G401 (cell line): Measurements from ENCODE around the gene CLDN8. TPM values are rescaled to one million over a fixed set of nuclear protein-coding genes. Genes with fewer than 3 reads are reported as not detected.

ENCODE experiments used
- DNase-seq: peaks from one replicate; pipeline ENCODE4 v3.0.0-alpha.2; 2015; ENCODE audit warnings: low spot score
- in situ Hi-C: cut with HindIII; loops from 2 replicates; pipeline ENCODE4 v1.10.0; 2016; ENCODE audit warnings: low sequenced_read_pairs, mixed read lengths
- total RNA-seq: library from RNA; depleted of rRNA; stranded (reverse); fragments of >200 nt; shearing (Covaris generic); gene quantifications from 2 replicates; pipeline ENCODE4 v1.2.3, GENCODE V29; 2014; rRNA removed

CLDN8 gene
- not detected in 2 replicates for total RNA-seq

DNA sequence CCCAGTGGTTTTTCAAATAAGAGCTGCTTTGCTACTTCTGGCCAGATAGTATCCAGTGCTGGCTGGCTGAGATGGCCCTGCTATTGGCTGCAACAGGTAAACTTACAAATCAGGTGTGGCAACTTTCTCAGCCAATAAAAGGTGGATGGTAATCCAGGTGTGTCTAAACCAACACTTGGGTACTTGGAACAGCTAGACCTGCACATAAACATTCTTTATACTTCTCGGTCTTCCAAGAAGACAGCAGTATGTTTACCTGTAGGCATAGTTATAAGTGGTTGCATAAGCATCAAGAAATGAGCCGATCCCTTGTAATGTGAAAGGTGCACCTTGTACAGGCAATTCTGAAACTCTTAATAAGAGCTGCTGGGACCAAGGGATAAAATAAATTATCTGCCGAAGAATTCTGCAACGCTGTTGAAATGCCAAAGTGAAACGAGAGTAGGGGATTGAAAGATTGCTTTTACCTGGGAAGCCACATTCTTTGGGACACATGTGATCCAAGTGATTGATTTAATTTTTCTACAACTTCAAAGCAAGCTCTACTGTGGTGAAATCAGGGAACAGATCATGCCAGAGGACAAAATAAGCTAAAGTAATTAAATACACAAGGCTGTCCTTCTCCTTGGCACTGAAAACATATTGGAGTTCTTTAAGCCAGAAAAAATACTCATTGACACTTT lies at the start of gene CLDN8:
TSS of gene CLDN8 (minus strand) at position 57 of the 683 bp plus-strand sequence. CDS start 172 bp downstream, outside the sequence.
- DNase-seq: no peak
- in situ Hi-C loops: no loop called here

- DNase-seq: no peak
- in situ Hi-C loops: no loop called here
These were observed 41.9 kb upstream of the CLDN8 start for GRCh38 chr21:30257773-30258172.

- in situ Hi-C loops: no loop called here
- no peak for DNase-seq
These were observed 40.2 kb upstream of the CLDN8 start for GRCh38 chr21:30256100-30256499.

DNA sequence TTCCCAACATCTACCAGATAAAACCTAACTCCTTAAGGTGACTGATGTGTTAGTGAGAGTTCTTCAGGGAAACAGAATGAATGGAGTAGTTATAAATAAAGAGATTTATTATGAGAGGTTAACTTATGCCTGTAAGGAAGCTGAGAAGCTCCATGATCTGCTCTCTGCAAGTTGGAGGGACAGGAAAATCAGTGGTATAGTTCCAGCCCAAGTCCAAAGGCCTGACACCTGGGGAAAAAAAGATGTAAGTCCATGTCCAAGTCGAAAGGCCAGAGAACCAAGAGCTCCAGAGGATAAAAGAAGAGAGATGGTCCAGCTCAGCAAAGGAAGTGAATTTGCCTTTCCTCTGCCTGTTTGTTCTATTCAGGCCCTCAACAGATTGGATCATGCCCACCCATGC lies 39.8 kb upstream of the CLDN8 start:
- DNase-seq: no peak
- in situ Hi-C loops: no loop called here

- in situ Hi-C loops: no loop called here
- no peak for DNase-seq
These were observed 35.9 kb upstream of the CLDN8 start for GRCh38 chr21:30251781-30252180.

GRCh38 chr21:30249936-30250335 lies 34.0 kb upstream of the CLDN8 start:
- no peak for DNase-seq
- in situ Hi-C loops: no loop called here

- in situ Hi-C loops: no loop called here
- DNase-seq: no peak
These were observed 32.9 kb upstream of the CLDN8 start for GRCh38 chr21:30248844-30249243.

GRCh38 chr21:30245061-30245460 lies 29.2 kb upstream of the CLDN8 start:
- in situ Hi-C loops: no loop called here
- DNase-seq: no peak

DNA sequence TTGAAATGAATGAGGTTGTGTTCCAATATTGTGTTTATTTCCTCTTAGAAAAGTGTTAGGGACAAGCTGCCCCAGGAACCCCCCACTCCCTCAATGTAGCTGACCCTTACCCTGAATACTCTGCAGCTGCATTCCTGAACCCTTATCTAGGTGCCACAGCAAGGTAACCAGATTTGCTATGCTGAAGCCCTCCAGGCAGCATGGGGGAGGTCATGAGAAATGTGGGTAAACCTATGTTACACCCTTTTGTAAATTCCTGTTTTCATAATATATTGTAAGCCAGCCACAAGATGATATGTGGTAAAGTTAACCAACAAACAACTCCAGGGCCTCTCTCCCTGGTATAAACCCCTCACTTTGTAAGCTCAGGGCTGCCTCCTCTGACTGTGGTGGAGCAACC lies 27.8 kb upstream of the CLDN8 start:
- DNase-seq: no peak
- in situ Hi-C loops: no loop called here

DNA sequence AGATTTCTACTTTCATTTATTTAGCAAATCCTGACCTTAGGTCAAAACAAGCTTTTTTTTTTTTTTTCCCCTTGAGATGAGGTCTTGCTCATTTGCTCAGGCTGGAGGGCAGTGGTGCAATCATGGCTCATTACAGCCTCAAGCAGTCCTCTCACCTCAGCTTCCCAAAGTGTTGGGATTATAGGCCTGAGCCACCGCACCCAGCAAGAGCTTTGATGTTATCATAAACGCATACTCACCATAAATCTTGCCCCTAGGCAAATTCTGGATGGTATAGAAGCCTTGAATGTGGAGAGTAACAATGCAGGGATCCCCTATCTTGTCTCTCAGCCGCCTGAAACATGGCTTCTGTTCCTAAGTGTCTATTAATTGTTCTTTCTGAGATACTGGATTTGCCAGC lies 24.8 kb upstream of the CLDN8 start:
- no peak for DNase-seq
- in situ Hi-C loops: no loop called here

GRCh38 chr21:30238168-30238567 lies 22.3 kb upstream of the CLDN8 start:
- no peak for DNase-seq
- in situ Hi-C loops: no loop called here

DNA sequence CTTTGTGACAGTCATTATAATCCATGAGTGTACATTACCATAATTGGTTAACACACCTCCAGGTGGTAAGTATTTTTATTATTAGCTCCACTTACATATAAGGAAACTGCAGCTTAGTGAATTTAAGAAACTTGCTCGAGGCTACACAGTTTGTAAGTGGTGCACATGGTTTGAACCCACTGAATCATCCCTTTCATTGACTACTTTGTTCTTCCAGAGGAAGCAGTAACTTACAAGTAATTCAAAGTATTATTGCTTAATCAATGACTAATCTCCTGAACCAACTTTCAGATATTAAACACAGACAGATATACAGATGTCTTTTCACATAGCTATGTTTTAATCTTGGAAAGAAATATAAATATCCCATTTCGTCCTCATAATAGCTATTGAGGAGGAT lies 18.7 kb upstream of the CLDN8 start:
- in situ Hi-C loops: no loop called here
- no peak for DNase-seq

- in situ Hi-C loops: no loop called here
These were observed 18.2 kb upstream of the CLDN8 start for GRCh38 chr21:30234050-30234449.

DNA sequence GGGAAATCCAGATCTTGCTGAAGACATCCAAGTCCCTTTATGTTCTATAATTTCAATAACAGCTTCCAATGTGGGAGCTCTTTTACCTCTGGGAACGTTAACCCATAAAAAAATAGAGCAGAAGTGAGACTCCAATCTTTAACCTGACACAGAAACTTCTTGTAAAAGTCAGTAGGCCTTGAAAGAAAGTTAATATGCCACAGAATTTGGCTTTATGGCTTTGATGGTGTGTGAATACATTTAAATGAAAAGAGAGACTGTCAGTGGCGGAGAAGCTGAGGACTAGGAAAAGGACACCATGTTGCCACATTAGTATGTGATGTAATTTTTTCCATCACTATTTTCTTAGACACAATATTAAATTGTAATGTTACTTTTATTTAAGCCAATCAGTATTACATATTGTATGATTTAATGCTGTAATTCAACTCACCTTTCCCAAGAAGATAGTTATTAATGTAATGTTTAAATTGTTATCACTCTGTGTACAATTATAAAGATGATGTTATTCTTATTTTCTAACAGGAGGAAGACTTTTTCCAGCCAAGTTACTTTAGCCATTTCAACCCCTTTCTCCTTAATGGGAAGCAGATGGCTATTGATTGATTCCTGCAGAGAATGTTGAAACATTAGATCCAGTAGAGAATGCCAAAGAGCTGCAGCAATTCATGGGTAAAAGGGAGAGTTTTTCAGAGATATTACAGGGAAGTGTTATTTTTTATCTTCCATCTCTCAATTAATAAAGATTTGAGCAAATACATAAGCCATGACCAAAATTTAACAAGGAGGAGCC lies 17.5 kb upstream of the CLDN8 start:
- in situ Hi-C loops: no loop called here
- no peak for DNase-seq

More at GRCh38 chr21:30234050-30234449, 18.2 kb upstream of the CLDN8 start:
- DNase-seq: no peak

DNA sequence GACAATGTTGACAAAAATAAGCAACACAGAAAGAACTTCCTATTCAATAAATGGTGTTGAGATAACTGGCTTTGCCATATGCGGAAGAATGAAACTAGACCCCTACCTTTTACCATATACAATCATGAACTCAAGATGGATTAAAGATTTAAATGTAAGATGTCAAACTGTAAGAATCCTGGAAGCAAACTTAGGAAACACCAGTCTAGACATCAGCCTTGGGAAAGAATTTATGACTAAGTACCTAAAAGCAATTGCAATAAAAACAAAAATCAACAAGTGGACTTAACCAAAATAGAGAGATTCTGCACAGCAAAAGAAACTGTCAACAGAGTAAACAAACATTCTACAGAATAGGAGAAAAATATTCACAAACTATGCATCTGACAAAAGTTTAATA lies 16.1 kb upstream of the CLDN8 start:
- in situ Hi-C loops: no loop called here
- DNase-seq: no peak

GRCh38 chr21:30227633-30228404 lies 11.9 kb upstream of the CLDN8 start:
- in situ Hi-C loops: no loop called here
- no peak for DNase-seq

GRCh38 chr21:30227128-30227527 lies 11.2 kb upstream of the CLDN8 start:
- in situ Hi-C loops: no loop called here
- no peak for DNase-seq

DNA sequence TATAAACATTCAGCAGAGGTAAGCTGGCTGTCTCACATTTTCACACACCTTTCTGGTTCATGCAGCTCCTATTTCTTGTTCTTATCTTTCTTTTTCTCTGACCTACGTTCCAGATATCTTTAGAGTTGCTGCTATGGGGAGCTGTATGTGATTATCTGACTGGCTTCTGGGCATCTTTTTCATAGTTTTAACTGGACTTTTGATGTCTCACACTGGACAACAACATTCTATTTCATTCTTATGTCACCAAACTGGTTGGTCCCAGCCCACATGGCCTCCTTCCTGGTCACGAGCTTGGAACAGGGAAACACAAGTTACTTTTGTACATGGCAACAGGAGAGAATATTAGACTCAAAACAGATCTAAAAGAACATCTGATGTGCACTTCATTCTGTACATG lies 7.7 kb upstream of the CLDN8 start:
- DNase-seq: no peak
- in situ Hi-C loops: no loop called here

GRCh38 chr21:30222724-30223123 lies 6.8 kb upstream of the CLDN8 start:
- no peak for DNase-seq
- in situ Hi-C loops: no loop called here

- DNase-seq: no peak
- in situ Hi-C loops: no loop called here
These were observed 4.8 kb downstream of the CLDN8 start for GRCh38 chr21:30211071-30211470.
